Osteoblast (primary cell): ENCODE data around the gene C1D. TPM values are rescaled to one million over a fixed set of nuclear protein-coding genes. Genes with fewer than 3 reads are reported as not detected.

Source experiments
- DNase-seq: peaks from one replicate; pipeline ENCODE4 v3.0.0; 2011; ENCODE audit warnings: low spot score, mixed read lengths; ENCODE audit not compliant: insufficient read length; ENCODE audit errors: missing footprints
- H2AFZ ChIP-seq: 2 replicates; pipeline ENCODE4 v1.6.0; 2011; ENCODE audit warnings: mild to moderate bottlenecking, low read length
- H3K27ac ChIP-seq: 2 replicates; pipeline ENCODE4 v1.5.1; 2011; ENCODE audit warnings: mild to moderate bottlenecking, low read depth, low read length, moderate library complexity
- H3K27me3 ChIP-seq: 2 replicates; pipeline ENCODE4 v1.6.0; 2012; ENCODE audit warnings: mild to moderate bottlenecking, control low read depth, inconsistent platforms, low read length, moderate library complexity; ENCODE audit not compliant: insufficient read depth
- H3K36me3 ChIP-seq: 2 replicates; pipeline ENCODE4 v1.5.1; 2011; ENCODE audit warnings: mild to moderate bottlenecking, low read length, control low read depth, moderate library complexity; ENCODE audit not compliant: insufficient read depth
- H3K4me1 ChIP-seq: 2 replicates; pipeline ENCODE4 v1.5.1; 2011; ENCODE audit warnings: mild to moderate bottlenecking, low read length, control low read depth, moderate library complexity; ENCODE audit not compliant: insufficient read depth
- H3K4me2 ChIP-seq: 2 replicates; pipeline ENCODE4 v1.6.0; 2011; ENCODE audit warnings: mild to moderate bottlenecking, low read length; ENCODE audit not compliant: insufficient read depth
- H3K4me3 ChIP-seq: fragments of 200-600 bp; sonication (generic); 3 replicates; pipeline ENCODE4 v1.5.1; 2012; ENCODE audit warnings: mild to moderate bottlenecking, low read length, inconsistent platforms; ENCODE audit not compliant: insufficient read depth
- H3K79me2 ChIP-seq: 2 replicates; pipeline ENCODE4 v1.6.0; 2012; ENCODE audit warnings: mild to moderate bottlenecking, low read length, control low read depth, inconsistent platforms; ENCODE audit not compliant: insufficient read depth
- H3K9me3 ChIP-seq: 2 replicates; pipeline ENCODE4 v1.5.1; 2011; ENCODE audit warnings: low read depth, low read length, control low read depth
- H4K20me1 ChIP-seq: 2 replicates; pipeline ENCODE4 v1.6.0; 2012; ENCODE audit warnings: mild to moderate bottlenecking, low read length, control low read depth; ENCODE audit not compliant: insufficient read depth
- total RNA-seq: library from RNA; depleted of rRNA; stranded (reverse); fragments of >200 nt; gene quantifications from 2 replicates; pipeline ENCODE4 v1.2.3, GENCODE V29; 2012
- TF ChIP-seq, protein P1 (sequence below): IDR thresholded peaks from 2 replicates; pipeline ENCODE4 v1.5.1; 2011; ENCODE audit warnings: mild to moderate bottlenecking, low read depth, low read length, moderate library complexity; ENCODE audit errors: extremely low read depth

The C1D gene
- total RNA-seq, 1 donor: 25.7 TPM

DNA sequence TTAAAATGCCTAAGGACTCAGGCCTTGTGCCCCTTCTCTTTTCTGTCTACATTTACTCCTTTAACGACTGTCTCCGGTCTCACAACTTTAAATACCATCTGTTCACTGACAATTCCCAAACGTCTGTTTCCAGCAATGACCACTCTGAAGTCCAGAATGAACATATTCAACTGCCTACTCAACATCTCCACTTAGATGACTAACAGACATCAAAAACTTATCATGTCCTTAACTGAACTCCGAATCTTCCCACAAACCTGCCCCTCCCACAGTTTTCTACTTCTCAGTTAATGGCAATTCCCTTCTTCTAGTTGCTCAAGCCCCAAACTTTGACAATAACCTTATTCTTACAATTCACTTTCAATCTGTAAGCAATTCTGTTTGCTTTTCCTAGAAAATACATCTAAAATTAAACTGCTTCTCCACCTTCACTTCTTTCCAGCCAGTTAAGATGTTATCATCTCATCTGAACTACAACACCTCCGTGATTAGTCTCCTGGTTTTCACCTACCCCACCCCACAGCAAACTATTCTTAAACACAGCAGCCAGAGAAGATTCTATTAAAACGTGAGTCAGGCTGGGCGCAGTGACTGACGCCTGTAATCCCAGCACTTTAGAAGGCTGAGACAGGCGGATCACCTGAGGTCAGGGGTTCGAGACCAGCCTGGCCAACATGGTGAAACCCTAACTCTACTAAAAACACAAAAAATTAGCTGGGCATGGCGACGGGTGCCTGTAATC lies 2.8 kb downstream of the C1D start:
- H3K4me3 ChIP-seq: peak overlapping the region; percentile 2
- peaks cover 77% of the 10 kb centered on the region for H3K79me2 ChIP-seq
- H3K27me3 ChIP-seq: no peaks in the 10 kb centered on the region
- peak; percentile 83 for DNase-seq
- peak overlapping the region; percentile 53 for H3K27ac ChIP-seq
- H3K4me1 ChIP-seq: peaks cover 19% of the 10 kb centered on the region
- no peak overlapping the region for H2AFZ ChIP-seq
- H3K4me2 ChIP-seq: peak overlapping the region; percentile 46
- TF ChIP-seq, protein P1, sequence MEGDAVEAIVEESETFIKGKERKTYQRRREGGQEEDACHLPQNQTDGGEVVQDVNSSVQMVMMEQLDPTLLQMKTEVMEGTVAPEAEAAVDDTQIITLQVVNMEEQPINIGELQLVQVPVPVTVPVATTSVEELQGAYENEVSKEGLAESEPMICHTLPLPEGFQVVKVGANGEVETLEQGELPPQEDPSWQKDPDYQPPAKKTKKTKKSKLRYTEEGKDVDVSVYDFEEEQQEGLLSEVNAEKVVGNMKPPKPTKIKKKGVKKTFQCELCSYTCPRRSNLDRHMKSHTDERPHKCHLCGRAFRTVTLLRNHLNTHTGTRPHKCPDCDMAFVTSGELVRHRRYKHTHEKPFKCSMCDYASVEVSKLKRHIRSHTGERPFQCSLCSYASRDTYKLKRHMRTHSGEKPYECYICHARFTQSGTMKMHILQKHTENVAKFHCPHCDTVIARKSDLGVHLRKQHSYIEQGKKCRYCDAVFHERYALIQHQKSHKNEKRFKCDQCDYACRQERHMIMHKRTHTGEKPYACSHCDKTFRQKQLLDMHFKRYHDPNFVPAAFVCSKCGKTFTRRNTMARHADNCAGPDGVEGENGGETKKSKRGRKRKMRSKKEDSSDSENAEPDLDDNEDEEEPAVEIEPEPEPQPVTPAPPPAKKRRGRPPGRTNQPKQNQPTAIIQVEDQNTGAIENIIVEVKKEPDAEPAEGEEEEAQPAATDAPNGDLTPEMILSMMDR: no peak
- H4K20me1 ChIP-seq: peaks cover 29% of the 10 kb centered on the region
- H3K36me3 ChIP-seq: no peaks in the 10 kb centered on the region
- no peaks in the 10 kb centered on the region for H3K9me3 ChIP-seq

DNA sequence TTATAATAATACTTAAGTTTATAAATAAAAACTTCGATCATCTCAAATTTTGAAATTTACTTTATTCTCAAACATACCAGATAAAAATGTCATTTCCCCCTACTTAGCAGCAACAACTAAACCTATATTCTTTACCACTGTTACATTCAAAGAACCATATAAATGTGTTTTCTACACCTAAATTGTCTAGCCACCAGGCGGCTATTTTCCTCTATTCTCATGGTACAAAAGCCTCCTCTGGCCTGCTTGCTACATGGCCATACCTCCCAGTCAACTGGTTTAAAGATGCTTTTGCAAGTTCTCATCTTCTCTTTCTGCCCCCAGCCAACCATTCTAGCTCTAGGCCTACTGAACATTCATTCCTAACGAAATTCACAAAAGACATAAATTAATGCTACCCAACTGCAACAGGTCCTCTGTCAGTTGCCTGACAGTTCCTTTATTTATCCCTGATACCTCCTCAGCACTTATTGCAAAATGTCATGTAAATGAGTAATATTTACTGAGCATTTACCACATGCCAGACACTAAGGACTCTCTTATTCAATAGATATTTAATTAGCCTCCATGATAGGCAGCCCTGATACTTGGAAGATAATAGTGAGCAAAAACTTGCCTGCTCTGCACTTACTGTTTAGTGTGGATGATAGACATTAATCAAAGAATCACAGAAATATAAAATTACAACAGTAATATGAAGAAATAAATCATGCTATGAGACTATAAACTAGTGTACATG lies 5.0 kb downstream of the C1D start:
- TF ChIP-seq, protein P1: no peak
- Histone ChIP-seq H3K9me3 (no peaks in the 10 kb centered on the region), H3K4me2 (no peak overlapping the region), H2AFZ (no peak overlapping the region), H3K36me3 (no peaks in the 10 kb centered on the region), H3K27me3 (no peaks in the 10 kb centered on the region), H3K27ac (no peak overlapping the region), H3K4me3 (no peak overlapping the region), H3K4me1 (peaks cover 16% of the 10 kb centered on the region), H3K79me2 (peaks cover 98% of the 10 kb centered on the region), H4K20me1 (peaks cover 45% of the 10 kb centered on the region)
- DNase-seq: no peak

DNA sequence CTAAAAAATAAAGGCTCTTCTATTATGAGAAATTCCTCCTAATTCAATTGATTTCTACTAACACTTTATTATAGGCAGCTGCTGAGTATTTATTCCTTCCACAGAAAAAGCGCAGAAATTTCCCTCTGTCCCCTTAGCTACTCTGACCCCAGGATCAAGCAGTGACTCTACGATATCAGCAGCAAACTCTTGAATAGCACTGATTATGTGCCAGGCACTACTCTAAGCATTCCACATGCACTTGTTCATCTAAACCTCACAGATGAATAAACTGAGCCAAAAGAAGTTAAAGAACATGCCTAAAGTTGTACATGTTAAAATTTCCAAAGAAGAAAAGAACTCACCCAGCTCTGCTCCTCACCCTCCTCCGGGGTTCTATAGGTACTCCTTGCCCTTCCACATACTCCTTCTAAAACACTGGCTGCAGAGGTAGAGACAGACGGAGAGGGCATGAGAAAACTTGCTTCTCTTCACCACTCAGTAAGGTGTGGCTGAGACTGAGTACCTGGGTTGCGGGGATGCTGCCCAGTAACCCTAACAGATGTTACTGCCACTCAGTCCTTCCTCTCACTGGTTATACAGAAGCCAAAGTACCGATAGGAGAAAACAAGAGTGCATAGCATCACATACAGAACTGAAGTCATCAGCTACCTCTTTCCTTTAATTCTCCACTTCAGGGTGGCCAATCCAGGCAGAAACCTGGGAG lies 9.9 kb downstream of the C1D start:
- H3K4me2 ChIP-seq: no peak overlapping the region
- no peaks in the 10 kb centered on the region for H3K9me3 ChIP-seq
- DNase-seq: no peak

More for the DNA sequence above, 9.9 kb downstream of the C1D start:
- no peaks in the 10 kb centered on the region for H3K27me3 ChIP-seq
- TF ChIP-seq, protein P1: no peak
- no peaks in the 10 kb centered on the region for H3K36me3 ChIP-seq
- H4K20me1 ChIP-seq: peaks cover 55% of the 10 kb centered on the region
- H3K79me2 ChIP-seq: peaks cover 92% of the 10 kb centered on the region
- H3K27ac ChIP-seq: no peak overlapping the region
- no peak overlapping the region for H3K4me3 ChIP-seq
- no peaks in the 10 kb centered on the region for H3K4me1 ChIP-seq
- no peak overlapping the region for H2AFZ ChIP-seq
